ENCODE measurements around the gene MGAT5. TPM values are rescaled to one million over a fixed set of nuclear protein-coding genes. Genes with fewer than 3 reads are reported as not detected.
"Not testable (repeated sequence)": the region's sequence is repeated elsewhere in the genome, so short reads cannot be mapped to it uniquely, and the experiment has no call there.

MGAT5 gene
- total RNA-seq, 6 donors from 2014 or later = 25.3 to 65.5 (median 41.3) TPM

DNA sequence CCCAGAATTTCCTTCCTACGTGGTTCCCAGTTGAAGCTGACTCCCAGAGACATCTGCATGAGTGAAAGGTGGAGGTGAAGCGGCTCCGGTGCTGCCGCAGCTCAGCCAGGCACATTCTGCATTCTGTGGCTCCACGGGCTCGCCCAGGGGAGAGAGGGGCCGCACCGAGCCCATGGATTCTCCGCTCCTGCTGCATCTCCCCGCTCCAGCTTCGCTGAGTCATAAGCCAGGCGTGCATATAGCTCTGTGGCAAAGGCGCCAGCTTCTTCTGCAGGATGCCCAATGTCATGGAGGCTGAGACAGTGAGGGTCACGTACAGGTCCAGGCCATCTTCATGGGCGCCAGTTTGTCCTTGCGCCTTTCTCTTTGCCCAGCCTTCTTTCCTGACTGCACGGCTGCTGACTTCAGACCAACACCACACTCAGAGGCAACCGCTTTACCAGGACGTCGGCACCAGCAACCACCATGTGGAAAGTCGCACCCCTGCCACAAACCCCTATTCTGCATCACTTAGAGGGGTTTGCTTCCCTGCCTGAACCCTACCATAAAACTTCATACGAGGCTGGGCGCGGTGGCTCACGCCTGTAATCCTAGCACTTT lies 215.7 kb downstream of the MGAT5 start:
- Histone ChIP-seq H3K4me3 (no peak overlapping the region), H3K27me3 (no peaks in the 10 kb centered on the region), H3K36me3 (no peaks in the 10 kb centered on the region), H3K27ac (no peak overlapping the region), H3K4me1 (no peaks in the 10 kb centered on the region), H3K9me3 (no peaks in the 10 kb centered on the region)
- ATAC-seq (ENCODE audit: low FRiP score in 2 of 2) = no peak
- TF ChIP-seq POLR2A (IDR thresholded peaks at IDR 0.05) (no peak), CTCF (IDR thresholded peaks at IDR 0.05) (no peak), POLR2AphosphoS5 (IDR thresholded peaks at IDR 0.05) (no peak), EP300 (IDR thresholded peaks at IDR 0.05) (no peak)
- WGBS, 2 donors = 91% methylated on average over 22 to 25 of the region's 25 CpGs
- peak in 1 of 2 donors; percentile 59 for DNase-seq

- WGBS, 2 donors = 96 to 98% methylated on average over 5 to 8 of the region's 8 CpGs
- H3K4me1 ChIP-seq = no peaks in the 10 kb centered on the region
- no peak overlapping the region for H3K4me3 ChIP-seq
- ATAC-seq (ENCODE audit: low FRiP score in 2 of 2) (no peak), DNase-seq (no peak)
- H3K9me3 ChIP-seq = no peaks in the 10 kb centered on the region
- no peak overlapping the region for H3K27ac ChIP-seq
- no peaks in the 10 kb centered on the region for H3K36me3 ChIP-seq
- no peaks in the 10 kb centered on the region for H3K27me3 ChIP-seq
- TF ChIP-seq CTCF (IDR thresholded peaks at IDR 0.05) (no peak), EP300 (IDR thresholded peaks at IDR 0.05) (no peak), POLR2AphosphoS5 (IDR thresholded peaks at IDR 0.05) (no peak), POLR2A (IDR thresholded peaks at IDR 0.05) (no peak)
These were observed 216.8 kb downstream of the MGAT5 start for GRCh38 chr2:134470561-134471168.

DNA sequence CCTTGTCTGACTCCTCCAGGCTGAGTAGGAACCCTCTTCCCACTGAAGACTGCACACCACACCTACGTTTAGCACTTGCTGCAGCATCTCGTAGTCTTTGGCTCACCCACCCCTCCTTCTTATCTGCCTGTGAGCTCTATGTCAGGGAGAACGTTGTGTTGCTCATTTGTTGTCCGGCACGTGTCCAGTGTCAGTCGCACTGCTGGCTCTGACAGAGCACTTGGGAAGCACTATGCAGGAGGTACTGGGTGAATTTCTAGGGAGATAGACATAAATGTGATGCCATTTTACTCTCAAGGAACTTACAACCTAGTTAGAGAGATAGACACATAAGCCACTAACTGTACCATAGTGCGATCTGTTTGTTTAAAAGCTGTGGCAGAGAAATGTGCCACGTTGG lies 223.1 kb downstream of the MGAT5 start:
- H3K4me1 ChIP-seq, DNase-seq: not testable (repeated sequence)

GRCh38 chr2:134479696-134480330 lies 225.9 kb downstream of the MGAT5 start:
- 87 to 88% methylated on average over 4 of the region's 4 CpGs for WGBS, 2 donors
- ATAC-seq (ENCODE audit: low FRiP score in 2 of 2) (no peak), DNase-seq (no peak)
- H3K27ac ChIP-seq = no peak overlapping the region
- TF ChIP-seq POLR2A (IDR thresholded peaks at IDR 0.05) (no peak), POLR2AphosphoS5 (IDR thresholded peaks at IDR 0.05) (no peak), EP300 (IDR thresholded peaks at IDR 0.05) (no peak), CTCF (IDR thresholded peaks at IDR 0.05) (no peak)
- H3K4me1 ChIP-seq = no peaks in the 10 kb centered on the region
- no peaks in the 10 kb centered on the region for H3K36me3 ChIP-seq
- H3K9me3 ChIP-seq = no peaks in the 10 kb centered on the region
- H3K27me3 ChIP-seq = no peaks in the 10 kb centered on the region
- no peak overlapping the region for H3K4me3 ChIP-seq

More for the DNA sequence above, 223.1 kb downstream of the MGAT5 start:
- not testable (repeated sequence) for H3K27ac ChIP-seq, H3K36me3 ChIP-seq, H3K9me3 ChIP-seq, H3K27me3 ChIP-seq, H3K4me3 ChIP-seq
- peak in 1 of 2 donors; percentile 40 for ATAC-seq (ENCODE audit: low FRiP score in 2 of 2)
- 83 to 87% methylated on average over 8 of the region's 8 CpGs for WGBS, 2 donors

- Histone ChIP-seq H3K27me3 (no peaks in the 10 kb centered on the region), H3K4me3 (no peak overlapping the region), H3K36me3 (no peaks in the 10 kb centered on the region), H3K27ac (no peak overlapping the region), H3K4me1 (no peaks in the 10 kb centered on the region), H3K9me3 (no peaks in the 10 kb centered on the region)
- no peak for ATAC-seq (ENCODE audit: low FRiP score in 2 of 2)
- 82 to 86% methylated on average over 6 of the region's 6 CpGs for WGBS, 2 donors
- no peak for DNase-seq
- TF ChIP-seq POLR2A (IDR thresholded peaks at IDR 0.05) (no peak), CTCF (IDR thresholded peaks at IDR 0.05) (no peak), POLR2AphosphoS5 (IDR thresholded peaks at IDR 0.05) (no peak), EP300 (IDR thresholded peaks at IDR 0.05) (no peak)
These were observed 228.4 kb downstream of the MGAT5 start for GRCh38 chr2:134482131-134482723.
